ENCODE measurements around the gene RPA3. TPM values are rescaled to one million over a fixed set of nuclear protein-coding genes. Genes with fewer than 3 reads are reported as not detected.
A peak's percentile ranks its signal among the peaks of the same experiment; 100 is the strongest.

RPA3 gene
- total and polyA plus RNA-seq, 2 of the 13 experiments (the other 11 are each of a cell fraction or from before 2014, with no cell fraction given), result 38.3 to 154 TPM

DNA sequence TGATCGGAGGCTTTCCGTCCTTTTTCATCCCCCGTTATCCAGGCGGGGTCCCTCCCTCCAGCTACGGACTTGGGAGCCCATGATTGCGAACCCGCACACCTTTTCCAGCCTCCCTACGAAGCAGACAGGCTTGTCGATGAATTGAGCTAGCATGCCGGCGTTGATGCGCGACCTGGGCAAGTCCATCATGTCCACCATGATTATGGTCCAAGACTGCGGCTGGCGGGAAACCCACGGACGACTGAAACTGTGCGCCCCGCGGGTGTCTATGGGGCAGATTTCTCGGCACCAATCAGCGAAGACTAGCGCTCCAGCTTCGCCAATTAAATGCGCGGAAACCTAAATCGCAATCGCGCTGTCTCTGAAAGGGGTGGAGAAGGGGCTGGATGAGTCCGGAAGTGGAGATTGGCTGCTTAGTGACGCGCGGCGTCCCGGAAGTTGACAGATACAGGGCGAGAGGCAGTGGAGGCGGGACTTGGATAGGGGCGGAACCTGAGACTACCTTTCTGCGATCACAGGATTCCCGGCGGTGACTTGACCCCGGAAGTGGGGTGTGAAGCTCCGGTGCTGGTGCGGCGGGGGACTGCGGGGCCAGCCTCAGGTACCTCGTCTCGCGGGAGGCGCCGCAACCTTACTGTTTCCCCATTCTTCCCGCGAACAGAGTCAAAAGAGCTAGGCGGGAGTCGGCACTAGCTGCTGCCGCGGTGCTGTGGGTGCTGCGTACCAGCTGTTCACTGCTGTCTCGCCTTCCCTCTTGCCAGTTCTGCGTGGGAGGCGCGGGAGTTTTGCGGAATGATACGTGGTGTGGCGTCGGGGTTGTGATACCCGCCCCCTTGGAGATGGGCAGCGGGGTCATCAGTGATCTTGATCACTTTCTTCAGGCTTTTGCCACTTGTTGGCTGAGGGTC lies 77.9 kb downstream of the RPA3 start, which contains the start of gene UMAD1 (continued):
- TF ChIP-seq, protein P1, sequence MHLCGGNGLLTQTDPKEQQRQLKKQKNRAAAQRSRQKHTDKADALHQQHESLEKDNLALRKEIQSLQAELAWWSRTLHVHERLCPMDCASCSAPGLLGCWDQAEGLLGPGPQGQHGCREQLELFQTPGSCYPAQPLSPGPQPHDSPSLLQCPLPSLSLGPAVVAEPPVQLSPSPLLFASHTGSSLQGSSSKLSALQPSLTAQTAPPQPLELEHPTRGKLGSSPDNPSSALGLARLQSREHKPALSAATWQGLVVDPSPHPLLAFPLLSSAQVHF (CRISPR knock-in tag; IDR thresholded peaks at IDR 0.05), result peak; percentile 83
- TF ChIP-seq ELF4 (CRISPR knock-in tag; IDR thresholded peaks at IDR 0.05; ENCODE audit: borderline replicate concordance) (peak; percentile 99), JDP2 (CRISPR knock-in tag; IDR thresholded peaks at IDR 0.05; ENCODE audit: borderline replicate concordance) (no peak), HDAC2 (CRISPR knock-in tag; IDR thresholded peaks at IDR 0.05) (no peak), ZBTB3 (CRISPR knock-in tag; IDR thresholded peaks at IDR 0.05; ENCODE audit: borderline replicate concordance, low read depth) (no peak), ZNF747 (CRISPR knock-in tag; IDR thresholded peaks at IDR 0.05; ENCODE audit: borderline replicate concordance) (no peak), ZNF354B (CRISPR knock-in tag; IDR thresholded peaks at IDR 0.05) (peak; percentile 66; the same call in 1 of the 2 replicates), FOSL2 (CRISPR knock-in tag; IDR thresholded peaks at IDR 0.05) (0 out of 2 replicates have a peak, but pooled peaks have one; percentile 28), ZNF615 (CRISPR knock-in tag; IDR thresholded peaks at IDR 0.05; ENCODE audit: borderline replicate concordance) (no peak), ZNF891 (CRISPR knock-in tag; IDR thresholded peaks at IDR 0.05) (peak; percentile 75), HNF4A (CRISPR knock-in tag; IDR thresholded peaks at IDR 0.05) (peak; percentile 27; the same call in 1 of the 2 replicates), CHD4 (IDR thresholded peaks at IDR 0.05; ENCODE audit: borderline replicate concordance, low read length) (no peak), ZKSCAN8 (CRISPR knock-in tag; IDR thresholded peaks at IDR 0.05; ENCODE audit: borderline replicate concordance) (no peak), SAFB2 (CRISPR knock-in tag; IDR thresholded peaks at IDR 0.05; ENCODE audit: borderline replicate concordance, low read depth) (no peak), MAF1 (CRISPR knock-in tag; IDR thresholded peaks at IDR 0.05; ENCODE audit: borderline replicate concordance) (no peak), ZNF614 (CRISPR knock-in tag; IDR thresholded peaks at IDR 0.05; ENCODE audit: borderline replicate concordance) (no peak), MBNL3 (CRISPR knock-in tag; conservative IDR thresholded peaks at IDR 0.05) (no peak), ZNF251 (CRISPR knock-in tag; IDR thresholded peaks at IDR 0.05) (no peak), POLR2AphosphoS2 (IDR thresholded peaks at IDR 0.05; ENCODE audit: low read depth, low read length) (no peak), NFKB2 (CRISPR knock-in tag; IDR thresholded peaks at IDR 0.05; ENCODE audit: borderline replicate concordance) (peak; percentile 94; the same call in 1 of the 2 replicates)
- TF ChIP-seq, protein P2, sequence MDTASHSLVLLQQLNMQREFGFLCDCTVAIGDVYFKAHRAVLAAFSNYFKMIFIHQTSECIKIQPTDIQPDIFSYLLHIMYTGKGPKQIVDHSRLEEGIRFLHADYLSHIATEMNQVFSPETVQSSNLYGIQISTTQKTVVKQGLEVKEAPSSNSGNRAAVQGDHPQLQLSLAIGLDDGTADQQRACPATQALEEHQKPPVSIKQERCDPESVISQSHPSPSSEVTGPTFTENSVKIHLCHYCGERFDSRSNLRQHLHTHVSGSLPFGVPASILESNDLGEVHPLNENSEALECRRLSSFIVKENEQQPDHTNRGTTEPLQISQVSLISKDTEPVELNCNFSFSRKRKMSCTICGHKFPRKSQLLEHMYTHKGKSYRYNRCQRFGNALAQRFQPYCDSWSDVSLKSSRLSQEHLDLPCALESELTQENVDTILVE (CRISPR knock-in tag; IDR thresholded peaks at IDR 0.05), result no peak
- TF ChIP-seq, protein P3, sequence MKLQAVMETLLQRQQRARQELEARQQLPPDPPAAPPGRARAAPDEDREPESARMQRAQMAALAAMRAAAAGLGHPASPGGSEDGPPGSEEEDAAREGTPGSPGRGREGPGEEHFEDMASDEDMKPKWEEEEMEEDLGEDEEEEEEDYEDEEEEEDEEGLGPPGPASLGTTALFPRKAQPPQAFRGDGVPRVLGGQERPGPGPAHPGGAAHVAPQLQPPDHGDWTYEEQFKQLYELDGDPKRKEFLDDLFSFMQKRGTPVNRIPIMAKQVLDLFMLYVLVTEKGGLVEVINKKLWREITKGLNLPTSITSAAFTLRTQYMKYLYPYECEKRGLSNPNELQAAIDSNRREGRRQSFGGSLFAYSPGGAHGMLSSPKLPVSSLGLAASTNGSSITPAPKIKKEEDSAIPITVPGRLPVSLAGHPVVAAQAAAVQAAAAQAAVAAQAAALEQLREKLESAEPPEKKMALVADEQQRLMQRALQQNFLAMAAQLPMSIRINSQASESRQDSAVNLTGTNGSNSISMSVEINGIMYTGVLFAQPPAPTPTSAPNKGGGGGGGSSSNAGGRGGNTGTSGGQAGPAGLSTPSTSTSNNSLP (IDR thresholded peaks at IDR 0.05; ENCODE audit: low read depth, low read length), result no peak
- TF ChIP-seq, protein P4, sequence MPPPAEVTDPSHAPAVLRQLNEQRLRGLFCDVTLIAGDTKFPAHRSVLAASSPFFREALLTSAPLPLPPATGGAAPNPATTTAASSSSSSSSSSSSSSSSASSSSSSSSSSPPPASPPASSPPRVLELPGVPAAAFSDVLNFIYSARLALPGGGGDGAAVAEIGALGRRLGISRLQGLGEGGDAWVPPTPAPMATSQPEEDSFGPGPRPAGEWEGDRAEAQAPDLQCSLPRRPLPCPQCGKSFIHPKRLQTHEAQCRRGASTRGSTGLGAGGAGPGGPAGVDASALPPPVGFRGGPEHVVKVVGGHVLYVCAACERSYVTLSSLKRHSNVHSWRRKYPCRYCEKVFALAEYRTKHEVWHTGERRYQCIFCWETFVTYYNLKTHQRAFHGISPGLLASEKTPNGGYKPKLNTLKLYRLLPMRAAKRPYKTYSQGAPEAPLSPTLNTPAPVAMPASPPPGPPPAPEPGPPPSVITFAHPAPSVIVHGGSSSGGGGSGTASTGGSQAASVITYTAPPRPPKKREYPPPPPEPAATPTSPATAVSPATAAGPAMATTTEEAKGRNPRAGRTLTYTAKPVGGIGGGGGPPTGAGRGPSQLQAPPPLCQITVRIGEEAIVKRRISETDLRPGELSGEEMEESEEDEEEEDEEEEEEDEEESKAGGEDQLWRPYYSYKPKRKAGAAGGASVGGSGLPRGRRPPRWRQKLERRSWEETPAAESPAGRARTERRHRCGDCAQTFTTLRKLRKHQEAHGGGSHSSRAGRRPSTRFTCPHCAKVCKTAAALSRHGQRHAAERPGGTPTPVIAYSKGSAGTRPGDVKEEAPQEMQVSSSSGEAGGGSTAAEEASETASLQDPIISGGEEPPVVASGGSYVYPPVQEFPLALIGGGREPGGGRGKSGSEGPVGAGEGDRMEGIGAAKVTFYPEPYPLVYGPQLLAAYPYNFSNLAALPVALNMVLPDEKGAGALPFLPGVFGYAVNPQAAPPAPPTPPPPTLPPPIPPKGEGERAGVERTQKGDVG (CRISPR knock-in tag; IDR thresholded peaks at IDR 0.05; ENCODE audit: borderline replicate concordance), result peak; percentile 21; the same call in 1 of the 2 replicates

Measured in HepG2 (cell line).